ENCODE data around the gene ZNF587B.
"Not testable (repeated sequence)": the region's sequence is repeated elsewhere in the genome, so short reads cannot be mapped to it uniquely, and the experiment has no call there.

Gene ZNF587B

GRCh38 chr19:57830071-57830602 is at the start of gene ZNF587B:
TSS of gene ZNF587B (plus strand) at chr19:57830299. CDS start at chr19:57830529, 230 bp downstream.
- peak; percentile 49 for DNase-seq (ENCODE audit: low spot score)

- DNase-seq (ENCODE audit: low spot score), result no peak
Measured at GRCh38 chr19:57786286-57786685, 43.8 kb upstream of the ZNF587B start.

GRCh38 chr19:57786906-57787305 is 43.2 kb upstream of the ZNF587B start:
- DNase-seq (ENCODE audit: low spot score), result no peak

- DNase-seq (ENCODE audit: low spot score), result no peak
Measured at GRCh38 chr19:57788114-57788692, 41.9 kb upstream of the ZNF587B start.

GRCh38 chr19:57789288-57789687 is 40.8 kb upstream of the ZNF587B start:
- DNase-seq (ENCODE audit: low spot score), result no peak

GRCh38 chr19:57796580-57796979 is 33.5 kb upstream of the ZNF587B start:
- not testable (repeated sequence) for DNase-seq (ENCODE audit: low spot score)

GRCh38 chr19:57800696-57801095 is 29.4 kb upstream of the ZNF587B start:
- DNase-seq (ENCODE audit: low spot score), result no peak

- DNase-seq (ENCODE audit: low spot score), result peak; percentile 61
Measured at GRCh38 chr19:57802269-57802668, 27.8 kb upstream of the ZNF587B start.

- DNase-seq (ENCODE audit: low spot score), result no peak
Measured at GRCh38 chr19:57803265-57803593, 26.9 kb upstream of the ZNF587B start.

- no peak for DNase-seq (ENCODE audit: low spot score)
Measured at GRCh38 chr19:57803594-57804325, 26.3 kb upstream of the ZNF587B start.

GRCh38 chr19:57807541-57807940 is 22.6 kb upstream of the ZNF587B start:
- no peak for DNase-seq (ENCODE audit: low spot score)

GRCh38 chr19:57810410-57811295 is 19.4 kb upstream of the ZNF587B start:
- not testable (repeated sequence) for DNase-seq (ENCODE audit: low spot score)

- peak; percentile 48 for DNase-seq (ENCODE audit: low spot score)
Measured at GRCh38 chr19:57812226-57812625, 17.9 kb upstream of the ZNF587B start.

GRCh38 chr19:57812975-57813820 is 16.9 kb upstream of the ZNF587B start:
- DNase-seq (ENCODE audit: low spot score), result not testable (repeated sequence)

GRCh38 chr19:57813919-57814504 is 16.1 kb upstream of the ZNF587B start:
- no peak for DNase-seq (ENCODE audit: low spot score)

- DNase-seq (ENCODE audit: low spot score), result peak; percentile 93
Measured at GRCh38 chr19:57814505-57815246, 15.4 kb upstream of the ZNF587B start, which contains the start of gene ZNF552. TSS of gene ZNF552 (minus strand) at chr19:57814913. CDS start at chr19:57814743, 170 bp downstream.

GRCh38 chr19:57815247-57816075 is 14.6 kb upstream of the ZNF587B start:
- DNase-seq (ENCODE audit: low spot score), result no peak

GRCh38 chr19:57816652-57817051 is 13.4 kb upstream of the ZNF587B start:
- peak; percentile 67 for DNase-seq (ENCODE audit: low spot score)

GRCh38 chr19:57817976-57818375 is 12.1 kb upstream of the ZNF587B start:
- DNase-seq (ENCODE audit: low spot score), result no peak

Data from NAMALWA (cell line).